HepG2 (cell line): ENCODE measurements around the gene STPG4. TPM values are rescaled to one million over a fixed set of nuclear protein-coding genes. Genes with fewer than 3 reads are reported as not detected.

Source experiments
- ARID3A ChIP-seq: IDR thresholded peaks from 2 replicates; pipeline ENCODE4 v1.6.1; 2012; ENCODE audit warnings: low read depth, low read length, improper control_type of control experiment
- FOXC1 ChIP-seq: sonication (generic); formaldehyde crosslinking; IDR thresholded peaks from 2 replicates; pipeline ENCODE4 v1.8.0; 2022; ENCODE audit warnings: mild to moderate bottlenecking, missing genetic modification reagents, borderline replicate concordance
- HMG20A ChIP-seq: IDR thresholded peaks from 2 replicates; pipeline ENCODE4 v1.6.1; 2016; ENCODE audit warnings: borderline replicate concordance
- HMG20B ChIP-seq: conservative IDR thresholded peaks from 2 replicates; pipeline ENCODE4 v1.6.1; 2016; ENCODE audit warnings: missing genetic modification reagents, missing compliant biosample characterization
- HMGA1 ChIP-seq: sonication (generic); formaldehyde crosslinking; conservative IDR thresholded peaks from 2 replicates; pipeline ENCODE4 v1.4.0; 2020; ENCODE audit warnings: missing genetic modification reagents
- LCORL ChIP-seq, 2 experiments: fragments of 450-650 bp in 1 of 2; sonication (generic) in 1 of 2; formaldehyde crosslinking in 1 of 2; IDR thresholded peaks; 2 replicates each; pipeline versions ENCODE4 v1.5.0 to v1.6.1; 2017 to 2020; ENCODE audit warnings: antibody characterized with exemption in 1 of 2, missing genetic modification reagents in 1 of 2
- MBNL3 ChIP-seq: fragments of 250-450 bp; sonication (Bioruptor Pico); conservative IDR thresholded peaks from 2 replicates; pipeline ENCODE4 v1.8.0; 2022; ENCODE audit warnings: mild to moderate bottlenecking, inconsistent platforms
- MEF2D ChIP-seq: sonication (generic); formaldehyde crosslinking; IDR thresholded peaks from 2 replicates; pipeline ENCODE4 v1.5.1; 2020; ENCODE audit warnings: mild to moderate bottlenecking, missing genetic modification reagents
- MIER2 ChIP-seq: IDR thresholded peaks from 2 replicates; pipeline ENCODE4 v1.6.1; 2016; ENCODE audit warnings: missing biosample characterization, missing genetic modification reagents
- MYNN ChIP-seq: sonication (generic); formaldehyde crosslinking; IDR thresholded peaks from 2 replicates; pipeline ENCODE4 v1.4.0; 2020; ENCODE audit warnings: mild to moderate bottlenecking, low read depth, missing genetic modification reagents
- NFE2 ChIP-seq: sonication (generic); formaldehyde crosslinking; IDR thresholded peaks from 2 replicates; pipeline ENCODE4 v1.4.0; 2020; ENCODE audit warnings: missing genetic modification reagents
- PCBP1 ChIP-seq: fragments of 200-400 bp; formaldehyde crosslinking; IDR thresholded peaks from 2 replicates; pipeline ENCODE4 v1.6.1; 2017; ENCODE audit warnings: mild to moderate bottlenecking, low read depth, low read length, borderline replicate concordance
- RBFOX2 ChIP-seq: fragments of 200-400 bp; formaldehyde crosslinking; IDR thresholded peaks from 2 replicates; pipeline ENCODE4 v1.6.1; 2017; ENCODE audit warnings: low read depth, mild to moderate bottlenecking, low read length
- REL ChIP-seq: sonication (generic); formaldehyde crosslinking; conservative IDR thresholded peaks from 2 replicates; pipeline ENCODE4 v1.8.0; 2022; ENCODE audit warnings: mild to moderate bottlenecking, missing genetic modification reagents, moderate library complexity
- RFX1 ChIP-seq: fragments of 450-650 bp; IDR thresholded peaks from 2 replicates; pipeline ENCODE4 v1.6.1; 2017
- SIX1 ChIP-seq: sonication (generic); formaldehyde crosslinking; IDR thresholded peaks from 2 replicates; pipeline ENCODE4 v1.4.0; 2020; ENCODE audit warnings: missing genetic modification reagents, borderline replicate concordance
- SMYD3 ChIP-seq: sonication (generic); formaldehyde crosslinking; IDR thresholded peaks from 2 replicates; pipeline ENCODE4 v1.8.1; 2023; ENCODE audit warnings: mild to moderate bottlenecking, missing genetic modification reagents
- STAG1 ChIP-seq: sonication (generic); formaldehyde crosslinking; IDR thresholded peaks from 2 replicates; pipeline ENCODE4 v1.4.0; 2020; ENCODE audit warnings: missing genetic modification reagents
- TARDBP ChIP-seq: sonication (generic); formaldehyde crosslinking; IDR thresholded peaks from 2 replicates; pipeline ENCODE4 v1.8.0; 2022; ENCODE audit warnings: mild to moderate bottlenecking, missing genetic modification reagents
- ZMYM4 ChIP-seq: sonication (generic); formaldehyde crosslinking; IDR thresholded peaks from 2 replicates; pipeline ENCODE4 v1.8.1; 2023; ENCODE audit warnings: mild to moderate bottlenecking, missing genetic modification reagents
- ZNF282 ChIP-seq: fragments of 450-650 bp; IDR thresholded peaks from 2 replicates; pipeline ENCODE4 v1.6.1; 2018; ENCODE audit not compliant: partially characterized antibody
- ZNF331 ChIP-seq: sonication (generic); formaldehyde crosslinking; IDR thresholded peaks from 2 replicates; pipeline ENCODE4 v1.4.0; 2020; ENCODE audit warnings: missing genetic modification reagents
- ZNF644 ChIP-seq: IDR thresholded peaks from 2 replicates; pipeline ENCODE4 v1.6.1; 2016; ENCODE audit warnings: low read depth
- ZNF841 ChIP-seq: sonication (generic); formaldehyde crosslinking; IDR thresholded peaks from 2 replicates; pipeline ENCODE4 v1.8.1; 2023; ENCODE audit warnings: missing genetic modification reagents, borderline replicate concordance
- polyA plus RNA-seq, 8 experiments: library from polyadenylated mRNA; depleted of rRNA in 3 of 8; stranded (reverse) in 7 of 8; unstranded in 1 of 8; fragments of >200 nt; fragmentation: Illumina TruSeq in 4 of 8; extraction: Trizol in 4 of 8; gene quantifications; 2 replicates each; pipeline versions ENCODE4 v1.2.1 to v1.2.3, GENCODE V29; 2011 to 2016; ENCODE audit warnings: low read depth in 4 of 8, missing spikeins in 1 of 8, mixed read lengths in 1 of 8; ENCODE audit not compliant: insufficient read depth in 1 of 8
- total RNA-seq, 5 experiments: library from RNA; depleted of rRNA; stranded (reverse); fragments of >200 nt; fragmentation: Illumina TruSeq; extraction: Trizol; gene quantifications; 2 replicates each; pipeline ENCODE4 v1.2.3, GENCODE V29; 2016; ENCODE audit warnings: low read depth in 1 of 5
- TF ChIP-seq, protein P1 (sequence below): IDR thresholded peaks from 2 replicates; pipeline ENCODE4 v1.6.1; 2016; ENCODE audit warnings: missing compliant biosample characterization, missing genetic modification reagents, borderline replicate concordance

STPG4 gene
- total and polyA plus RNA-seq, 2 of the 13 experiments (the other 11 are each of a cell fraction or from before 2014, with no cell fraction given), result 0.11 to 0.15 TPM

GRCh38 chr2:47058003-47058931 is 96.8 kb downstream of the STPG4 start (continued):
- TF ChIP-seq ZNF644 (CRISPR knock-in tag), result no peak
- 0 out of 2 replicates have a peak, but pooled peaks have one; percentile 7 for TF ChIP-seq TARDBP (CRISPR knock-in tag)
- no peak for TF ChIP-seq NFE2 (CRISPR knock-in tag)
- no peak for TF ChIP-seq ZNF841 (CRISPR knock-in tag)
- TF ChIP-seq RBFOX2, result no peak
- no peak for TF ChIP-seq MYNN (CRISPR knock-in tag)
- no peak for TF ChIP-seq MBNL3 (CRISPR knock-in tag)
- no peak for TF ChIP-seq ZNF331 (CRISPR knock-in tag)
- no peak for TF ChIP-seq HMGA1 (CRISPR knock-in tag)
- TF ChIP-seq REL, result no peak
- no peak for TF ChIP-seq PCBP1
- TF ChIP-seq HMG20B (CRISPR knock-in tag), result no peak
- no peak for TF ChIP-seq RFX1
- no peak for TF ChIP-seq ZNF282
- TF ChIP-seq STAG1 (CRISPR knock-in tag), result peak; percentile 1; the same call in 1 of the 2 replicates
- TF ChIP-seq MIER2, result no peak
- TF ChIP-seq MEF2D, result no peak
- no peak for TF ChIP-seq LCORL (IDR thresholded peaks at IDR 0.05)
- TF ChIP-seq LCORL (CRISPR knock-in tag; IDR thresholded peaks at IDR 0.05), result peak; percentile 67
- 0 out of 2 replicates have a peak, but pooled peaks have one; percentile 12 for TF ChIP-seq FOXC1 (CRISPR knock-in tag)
- TF ChIP-seq ZMYM4 (CRISPR knock-in tag), result peak; percentile 28; the same call in 1 of the 2 replicates
- TF ChIP-seq HMG20A (CRISPR knock-in tag), result no peak
- no peak for TF ChIP-seq SMYD3 (CRISPR knock-in tag)
- TF ChIP-seq SIX1 (CRISPR knock-in tag), result no peak
- TF ChIP-seq, protein P1, sequence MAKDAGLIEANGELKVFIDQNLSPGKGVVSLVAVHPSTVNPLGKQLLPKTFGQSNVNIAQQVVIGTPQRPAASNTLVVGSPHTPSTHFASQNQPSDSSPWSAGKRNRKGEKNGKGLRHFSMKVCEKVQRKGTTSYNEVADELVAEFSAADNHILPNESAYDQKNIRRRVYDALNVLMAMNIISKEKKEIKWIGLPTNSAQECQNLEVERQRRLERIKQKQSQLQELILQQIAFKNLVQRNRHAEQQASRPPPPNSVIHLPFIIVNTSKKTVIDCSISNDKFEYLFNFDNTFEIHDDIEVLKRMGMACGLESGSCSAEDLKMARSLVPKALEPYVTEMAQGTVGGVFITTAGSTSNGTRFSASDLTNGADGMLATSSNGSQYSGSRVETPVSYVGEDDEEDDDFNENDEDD, result no peak
- no peak for TF ChIP-seq ARID3A
